CD4-positive, alpha-beta T cell treated with Interleukin-1 beta for 1 hour (primary cell): ENCODE data around the gene CPE.
A peak's percentile ranks its signal among the peaks of the same experiment; 100 is the strongest.
"Not testable (repeated sequence)": the region's sequence is repeated elsewhere in the genome, so short reads cannot be mapped to it uniquely, and the experiment has no call there.

Source experiments
- DNase-seq, 2 donors: peaks; one replicate each; pipeline ENCODE4 v3.0.0-alpha.2; 2020 to 2022

The CPE gene

DNA sequence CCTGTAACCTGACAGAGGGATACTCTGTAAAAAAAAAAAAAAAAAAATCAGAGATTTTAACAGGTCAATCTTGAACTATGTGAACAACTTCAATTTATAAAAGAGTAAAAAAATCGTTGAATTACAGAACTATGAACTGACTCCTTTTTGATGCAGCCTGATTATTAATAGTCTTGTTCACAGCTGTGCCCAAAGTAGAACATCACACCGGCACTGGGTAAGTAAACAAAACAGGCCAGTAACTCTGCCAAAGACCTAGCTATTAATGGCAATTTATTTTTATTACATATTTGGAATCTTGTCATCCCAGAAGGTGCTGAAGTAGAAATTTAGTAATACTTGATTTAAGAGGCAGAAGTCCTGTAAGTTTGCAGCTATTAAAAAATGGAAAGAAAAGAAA, 31.4 kb downstream of the CPE start:
- DNase-seq: no peak

DNA sequence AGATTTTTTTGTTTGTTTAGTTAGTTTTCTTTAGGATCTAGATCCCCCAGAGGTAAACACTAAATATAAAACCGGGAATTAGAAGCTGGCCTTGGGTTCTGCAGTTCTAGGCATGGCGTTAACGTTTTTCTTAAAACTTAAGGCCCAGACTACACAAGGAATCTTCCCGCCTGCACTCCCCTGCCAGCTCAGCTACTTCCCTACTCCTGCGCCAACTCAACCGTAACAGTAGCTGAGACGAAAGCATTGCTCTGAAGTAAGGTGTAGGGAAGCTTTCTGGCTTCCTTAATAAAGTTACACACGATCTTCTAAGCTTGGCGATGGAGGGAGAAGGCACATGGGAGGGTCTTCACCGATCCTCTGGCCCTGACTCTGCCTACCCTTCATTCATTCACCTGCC, 37.1 kb downstream of the CPE start:
- DNase-seq: no peak

GRCh38 chr4:165418073-165418472, 39.3 kb downstream of the CPE start:
- no peak for DNase-seq

DNA sequence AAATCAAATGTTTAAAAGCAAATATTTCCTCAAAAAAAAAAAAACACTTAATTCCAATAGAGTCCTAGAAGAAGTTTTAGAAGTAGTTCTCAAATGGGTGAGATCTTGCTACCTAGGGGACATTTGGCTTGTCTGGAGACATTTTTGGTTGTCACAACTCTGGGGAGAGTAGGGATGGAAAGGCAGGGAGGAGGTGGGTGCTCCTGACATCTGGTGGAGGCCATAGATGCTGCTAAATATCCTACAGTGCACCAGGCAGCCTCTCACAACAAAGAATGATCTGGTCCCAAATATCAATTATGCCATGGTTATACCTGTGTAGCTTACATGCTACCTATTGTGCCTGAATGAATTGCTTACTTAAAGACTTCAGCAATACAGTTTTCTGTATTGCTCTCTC, 46.8 kb downstream of the CPE start:
- no peak for DNase-seq

- DNase-seq: no peak
Measured at GRCh38 chr4:165426331-165426730, 47.5 kb downstream of the CPE start.

DNA sequence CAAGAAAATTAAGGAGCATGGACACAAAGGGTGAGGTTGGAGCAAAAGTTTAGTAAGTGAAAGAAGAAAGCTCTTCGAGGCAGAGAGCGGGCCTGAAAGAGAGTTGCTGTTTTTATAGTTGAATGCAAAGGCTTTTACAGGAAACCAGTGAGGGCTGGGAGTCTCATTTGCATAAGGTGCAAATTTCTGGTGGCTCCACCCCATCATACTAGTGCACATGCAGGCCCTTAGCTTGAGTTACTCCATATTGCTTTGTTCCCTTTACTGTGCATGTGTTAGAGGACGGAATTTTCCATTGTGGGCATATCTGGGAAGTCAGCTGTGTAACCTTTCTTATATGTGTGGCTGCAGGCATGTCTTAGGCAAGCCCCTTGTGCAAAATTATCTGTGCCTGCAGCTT, 48.0 kb downstream of the CPE start:
- DNase-seq: no peak

- no peak for DNase-seq
Measured at GRCh38 chr4:165428957-165429356, 50.1 kb downstream of the CPE start.

DNA sequence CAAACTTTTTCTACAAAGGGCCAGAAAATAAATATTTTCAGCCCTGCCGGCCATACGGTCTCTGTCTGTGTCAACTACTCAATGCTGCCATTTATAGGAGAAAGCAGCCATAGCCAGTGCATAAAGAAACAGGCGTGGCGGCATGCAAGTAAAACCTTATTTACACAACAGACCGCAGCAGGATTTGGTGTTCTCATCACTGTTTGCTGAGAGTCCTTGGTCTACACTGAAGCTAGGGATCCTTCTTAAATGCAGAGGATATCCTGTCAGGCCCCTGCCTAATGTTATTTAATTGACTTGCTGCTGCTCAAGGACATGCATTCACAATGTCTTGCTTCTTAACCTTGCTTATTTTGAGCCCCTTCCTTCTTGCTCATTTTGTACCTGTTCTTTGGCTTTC, 54.7 kb downstream of the CPE start:
- DNase-seq: no peak

GRCh38 chr4:165437691-165438090, 58.9 kb downstream of the CPE start:
- DNase-seq: no peak

GRCh38 chr4:165439344-165439743, 60.5 kb downstream of the CPE start:
- no peak for DNase-seq

DNA sequence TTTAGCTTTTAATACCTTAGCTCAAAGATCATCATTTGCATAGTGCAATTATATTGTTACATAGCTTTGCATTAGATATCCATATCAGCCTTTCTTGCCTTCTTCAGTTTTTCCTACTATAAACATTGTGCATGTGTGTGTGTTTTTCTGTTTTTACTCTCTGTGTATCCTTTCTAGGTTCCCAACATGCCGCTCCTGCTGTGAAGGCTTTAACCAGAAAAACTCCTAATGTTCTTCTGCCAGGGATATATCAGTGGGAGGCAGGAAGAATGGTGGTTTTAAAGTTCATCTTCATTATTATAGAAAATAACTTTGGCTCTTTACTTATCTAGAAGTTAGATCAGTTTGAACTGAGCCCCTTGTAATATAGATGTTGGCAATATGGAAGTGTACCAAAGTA, 61.2 kb downstream of the CPE start:
- no peak for DNase-seq

DNA sequence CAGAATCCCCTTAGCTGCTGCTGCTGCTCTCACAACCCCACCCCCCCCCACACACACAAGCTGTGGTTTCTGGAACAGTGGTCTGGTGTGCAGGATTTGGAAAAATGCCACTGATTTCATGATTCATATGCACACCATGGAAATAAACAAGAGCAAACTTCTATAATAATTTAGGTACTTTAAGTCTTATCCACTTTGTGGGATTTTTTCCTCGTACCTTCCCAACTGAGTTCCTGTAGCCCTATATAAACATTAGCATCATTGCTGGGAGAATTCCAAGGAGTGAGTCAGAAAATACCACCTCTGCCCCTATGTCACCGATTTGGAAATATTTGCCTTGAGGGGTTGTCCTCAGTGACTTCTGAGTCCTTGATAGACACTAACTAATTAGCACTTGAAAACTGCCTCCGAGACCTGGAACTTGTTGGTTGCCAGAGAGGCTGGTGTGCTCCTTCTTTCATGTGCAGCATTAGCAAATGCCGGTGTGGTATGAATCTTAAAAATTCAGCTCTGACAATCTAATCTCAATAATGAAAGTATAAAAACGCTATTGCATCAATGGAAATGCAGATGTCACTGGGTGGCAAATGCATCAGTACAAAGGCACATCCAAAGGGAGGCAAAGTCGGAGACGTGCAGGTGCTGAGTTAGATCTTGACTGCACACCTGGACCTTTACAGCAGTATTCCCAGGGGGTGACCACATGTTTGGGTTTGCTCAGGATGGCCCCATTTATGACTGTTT, 61.8 kb downstream of the CPE start:
- no peak for DNase-seq

GRCh38 chr4:165443276-165443675, 64.5 kb downstream of the CPE start:
- DNase-seq: no peak

- no peak for DNase-seq
Measured at GRCh38 chr4:165448700-165449099, 69.9 kb downstream of the CPE start.

DNA sequence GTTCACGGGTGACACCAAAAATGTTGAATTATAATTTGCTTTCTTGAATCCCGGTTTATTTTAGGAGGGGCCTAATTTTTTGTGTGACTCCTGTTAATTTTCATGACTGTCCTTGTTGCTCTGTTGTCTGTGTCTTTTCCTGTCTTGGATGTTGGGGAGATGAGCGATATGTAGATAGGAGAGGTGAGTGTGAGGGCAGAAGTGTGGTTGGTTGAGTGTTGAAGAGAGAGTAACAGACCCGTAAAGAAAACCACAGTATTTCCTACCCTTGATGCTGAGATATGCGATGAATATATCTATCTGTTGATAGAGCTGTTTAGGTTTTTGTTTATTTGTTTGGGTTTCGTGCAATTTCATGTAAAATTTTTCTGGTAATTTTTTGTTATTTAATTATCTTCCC, 70.5 kb downstream of the CPE start:
- no peak for DNase-seq

- DNase-seq: no peak
Measured at GRCh38 chr4:165450871-165451270, 72.1 kb downstream of the CPE start.

GRCh38 chr4:165453140-165453539, 74.3 kb downstream of the CPE start:
- not testable (repeated sequence) for DNase-seq

DNA sequence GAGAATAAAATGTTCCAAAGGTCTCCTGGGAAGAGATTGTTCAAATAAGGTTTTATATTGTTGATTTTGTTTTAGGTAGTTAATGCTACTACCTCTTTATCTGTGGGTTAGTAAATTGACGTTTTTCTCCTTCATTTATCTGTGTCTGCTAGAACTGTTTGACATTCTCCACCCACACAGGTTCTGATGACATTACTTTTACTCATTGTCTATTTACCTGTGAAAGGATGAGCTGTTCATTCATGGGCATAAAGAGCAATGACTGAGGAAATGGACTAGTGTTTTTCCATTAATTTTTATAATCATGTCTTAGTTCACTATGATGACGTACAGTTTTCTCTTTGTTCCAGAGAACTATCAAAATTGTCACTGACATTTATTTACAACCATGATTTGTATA, 75.6 kb downstream of the CPE start:
- DNase-seq: no peak

GRCh38 chr4:165457793-165458192, 79.0 kb downstream of the CPE start:
- DNase-seq: no peak

- no peak for DNase-seq
Measured at GRCh38 chr4:165458471-165458870, 79.7 kb downstream of the CPE start.

DNA sequence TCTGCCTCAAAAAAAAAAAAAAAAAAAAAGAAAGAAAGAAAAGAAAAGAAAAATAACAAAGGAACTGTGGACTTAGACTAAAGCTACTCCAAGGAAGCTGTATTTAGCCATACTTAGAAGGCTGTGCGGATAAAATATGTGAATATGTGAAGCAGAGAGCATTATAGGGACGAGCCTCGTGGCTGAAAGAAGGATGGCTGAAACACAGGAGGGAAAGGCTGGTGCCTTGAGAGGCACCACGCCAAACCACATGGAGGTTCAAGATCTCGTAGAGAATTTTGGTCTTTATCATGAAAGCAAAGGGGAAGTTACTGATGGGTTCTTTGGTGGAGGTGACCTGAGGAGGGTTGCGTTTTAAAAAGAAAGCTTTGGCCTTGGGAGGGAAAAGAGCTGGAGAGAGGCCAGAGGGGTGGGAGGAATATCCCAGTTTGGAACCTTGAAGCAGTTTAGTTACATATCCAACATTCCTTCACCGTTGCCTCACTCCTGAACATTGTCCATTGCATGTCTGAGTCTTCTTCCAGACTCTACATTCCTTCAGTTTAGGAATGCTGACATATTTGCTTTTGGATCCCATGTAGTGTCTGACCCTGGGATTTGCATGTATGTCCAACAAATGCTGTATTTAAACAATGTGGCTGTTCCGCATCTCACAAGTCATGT, 82.5 kb downstream of the CPE start:
- DNase-seq: no peak

GRCh38 chr4:165462009-165462408, 83.2 kb downstream of the CPE start:
- DNase-seq: no peak

- DNase-seq: no peak
Measured at GRCh38 chr4:165464376-165464775, 85.6 kb downstream of the CPE start.

DNA sequence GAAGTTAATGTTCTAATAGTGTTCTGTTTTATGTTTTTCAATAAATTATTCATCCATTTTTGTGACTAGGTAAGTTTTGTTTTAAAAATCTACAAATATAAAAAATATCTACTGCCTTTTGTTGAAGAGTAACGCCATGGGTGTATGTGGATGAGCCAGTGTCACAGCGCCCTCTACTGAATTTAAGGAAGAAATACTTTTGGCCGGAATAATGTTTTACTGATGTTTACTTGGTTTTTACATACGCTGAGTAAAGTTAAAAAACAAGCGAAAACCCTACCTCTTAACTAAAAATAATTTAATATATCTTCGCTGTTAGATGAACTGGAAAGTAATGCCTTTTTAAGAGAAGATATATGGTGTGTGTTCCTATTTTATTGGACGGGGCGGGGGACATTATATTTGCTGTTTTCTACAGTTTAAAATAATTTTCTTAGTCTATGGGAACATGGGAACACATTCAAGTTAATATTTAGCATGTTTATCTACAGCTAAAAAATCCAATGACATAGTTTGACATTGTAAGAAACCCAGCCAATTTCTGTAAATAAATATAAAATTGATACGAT, 86.1 kb downstream of the CPE start:
- DNase-seq: peak; percentile 2 to 29

- DNase-seq: no peak
Measured at GRCh38 chr4:165470009-165470408, 91.2 kb downstream of the CPE start.
